HEK293 (cell line): Measurements from ENCODE around the gene RPS15.
A peak's percentile ranks its signal among the peaks of the same experiment; 100 is the strongest.

Experiments used
- EGR2 ChIP-seq: fragments of 450-650 bp; formaldehyde crosslinking; IDR thresholded peaks from 2 replicates; pipeline ENCODE4 v1.5.1; 2016; ENCODE audit warnings: low read depth, missing biosample characterization, missing genetic modification characterization
- FEZF1 ChIP-seq: fragments of 450-650 bp; formaldehyde crosslinking; IDR thresholded peaks from 2 replicates; pipeline ENCODE4 v1.5.1; 2016; ENCODE audit warnings: missing biosample characterization, missing genetic modification characterization
- KLF16 ChIP-seq: fragments of 450-650 bp; formaldehyde crosslinking; IDR thresholded peaks from 2 replicates; pipeline ENCODE4 v1.5.1; 2017; ENCODE audit warnings: missing biosample characterization, missing genetic modification characterization
- PATZ1 ChIP-seq: fragments of 450-650 bp; formaldehyde crosslinking; IDR thresholded peaks from 2 replicates; pipeline ENCODE4 v1.5.1; 2016; ENCODE audit warnings: missing biosample characterization, missing genetic modification characterization
- SCRT2 ChIP-seq: fragments of 450-650 bp; formaldehyde crosslinking; IDR thresholded peaks from 2 replicates; pipeline ENCODE4 v1.5.1; 2016; ENCODE audit warnings: missing biosample characterization, missing genetic modification characterization
- TCF7L2 ChIP-seq: IDR thresholded peaks from 2 replicates; pipeline ENCODE4 v1.6.1; 2011; ENCODE audit warnings: low read depth, mild to moderate bottlenecking, inconsistent platforms, low read length, moderate library complexity, borderline replicate concordance
- TSHZ1 ChIP-seq: fragments of 450-650 bp; formaldehyde crosslinking; IDR thresholded peaks from 2 replicates; pipeline ENCODE4 v1.5.1; 2016; ENCODE audit warnings: missing biosample characterization, missing genetic modification characterization, borderline replicate concordance
- ZBTB20 ChIP-seq: fragments of 450-650 bp; formaldehyde crosslinking; IDR thresholded peaks from 2 replicates; pipeline ENCODE4 v1.5.1; 2016; ENCODE audit warnings: missing biosample characterization, missing genetic modification characterization
- ZNF114 ChIP-seq: fragments of 450-650 bp; formaldehyde crosslinking; IDR thresholded peaks from 2 replicates; pipeline ENCODE4 v1.5.0; 2017; ENCODE audit warnings: missing biosample characterization, missing genetic modification characterization
- ZNF121 ChIP-seq: fragments of 450-650 bp; formaldehyde crosslinking; IDR thresholded peaks from 2 replicates; pipeline ENCODE4 v1.5.1; 2016; ENCODE audit warnings: missing biosample characterization, missing genetic modification characterization
- ZNF157 ChIP-seq: fragments of 450-650 bp; formaldehyde crosslinking; IDR thresholded peaks from 2 replicates; pipeline ENCODE4 v1.5.1; 2016; ENCODE audit warnings: missing biosample characterization, missing genetic modification characterization
- ZNF23 ChIP-seq: fragments of 450-650 bp; formaldehyde crosslinking; IDR thresholded peaks from 2 replicates; pipeline ENCODE4 v1.5.1; 2016; ENCODE audit warnings: missing biosample characterization, missing genetic modification characterization, borderline replicate concordance
- ZNF248 ChIP-seq: fragments of 450-650 bp; formaldehyde crosslinking; IDR thresholded peaks from 2 replicates; pipeline ENCODE4 v1.5.1; 2017; ENCODE audit warnings: missing biosample characterization, missing genetic modification characterization
- ZNF266 ChIP-seq: fragments of 450-650 bp; formaldehyde crosslinking; IDR thresholded peaks from 2 replicates; pipeline ENCODE4 v1.5.1; 2016; ENCODE audit warnings: missing biosample characterization, missing genetic modification characterization, low read depth
- ZNF274 ChIP-seq, 2 experiments: fragments of 200-500 bp in 1 of 2; fragments of 450-650 bp in 1 of 2; sonication (Bioruptor generic) in 1 of 2; formaldehyde crosslinking in 1 of 2; IDR thresholded peaks; 2 replicates each; pipeline versions ENCODE4 v1.5.1 to v1.6.1; 2014 to 2016; ENCODE audit warnings: borderline replicate concordance in 1 of 2, inconsistent platforms in 1 of 2, low read length in 1 of 2, missing biosample characterization in 1 of 2, missing genetic modification characterization in 1 of 2
- ZNF341 ChIP-seq: fragments of 450-650 bp; formaldehyde crosslinking; IDR thresholded peaks from 2 replicates; pipeline ENCODE4; 2016; ENCODE audit warnings: low read depth, missing biosample characterization, missing genetic modification characterization
- ZNF37A ChIP-seq: fragments of 450-650 bp; IDR thresholded peaks from 2 replicates; pipeline ENCODE4 v1.5.1; 2018; ENCODE audit warnings: missing biosample characterization, missing genetic modification characterization
- ZNF416 ChIP-seq: fragments of 450-650 bp; formaldehyde crosslinking; IDR thresholded peaks from 2 replicates; pipeline ENCODE4 v1.5.1; 2016; ENCODE audit warnings: missing biosample characterization, missing genetic modification characterization
- ZNF426 ChIP-seq: fragments of 450-650 bp; formaldehyde crosslinking; IDR thresholded peaks from 2 replicates; pipeline ENCODE4 v1.5.1; 2017; ENCODE audit warnings: missing biosample characterization, missing genetic modification characterization, mild to moderate bottlenecking, inconsistent platforms, moderate library complexity
- ZNF626 ChIP-seq: fragments of 450-650 bp; sonication (Bioruptor Pico); formaldehyde crosslinking; IDR thresholded peaks from 2 replicates; pipeline ENCODE4 v1.5.1; 2018; ENCODE audit warnings: missing biosample characterization, missing genetic modification characterization, inconsistent platforms
- ZNF639 ChIP-seq: fragments of 450-650 bp; formaldehyde crosslinking; IDR thresholded peaks from 2 replicates; pipeline ENCODE4 v1.5.1; 2016; ENCODE audit warnings: missing biosample characterization, missing genetic modification characterization
- ZSCAN30 ChIP-seq: fragments of 450-650 bp; IDR thresholded peaks from 2 replicates; pipeline ENCODE4 v1.5.1; 2018; ENCODE audit warnings: missing biosample characterization, mild to moderate bottlenecking, missing genetic modification characterization, moderate library complexity
- ZSCAN4 ChIP-seq: fragments of 450-650 bp; formaldehyde crosslinking; IDR thresholded peaks from 2 replicates; pipeline ENCODE4 v1.5.1; 2017; ENCODE audit warnings: missing biosample characterization, missing genetic modification characterization
- ZXDB ChIP-seq: fragments of 450-650 bp; formaldehyde crosslinking; IDR thresholded peaks from 2 replicates; pipeline ENCODE4 v1.5.1; 2016; ENCODE audit warnings: missing biosample characterization, missing genetic modification characterization
- TF ChIP-seq, protein P1 (sequence below): fragments of 450-650 bp; formaldehyde crosslinking; IDR thresholded peaks from 2 replicates; pipeline ENCODE4 v1.5.1; 2016; ENCODE audit warnings: missing biosample characterization, missing genetic modification characterization, borderline replicate concordance

RPS15 gene

DNA sequence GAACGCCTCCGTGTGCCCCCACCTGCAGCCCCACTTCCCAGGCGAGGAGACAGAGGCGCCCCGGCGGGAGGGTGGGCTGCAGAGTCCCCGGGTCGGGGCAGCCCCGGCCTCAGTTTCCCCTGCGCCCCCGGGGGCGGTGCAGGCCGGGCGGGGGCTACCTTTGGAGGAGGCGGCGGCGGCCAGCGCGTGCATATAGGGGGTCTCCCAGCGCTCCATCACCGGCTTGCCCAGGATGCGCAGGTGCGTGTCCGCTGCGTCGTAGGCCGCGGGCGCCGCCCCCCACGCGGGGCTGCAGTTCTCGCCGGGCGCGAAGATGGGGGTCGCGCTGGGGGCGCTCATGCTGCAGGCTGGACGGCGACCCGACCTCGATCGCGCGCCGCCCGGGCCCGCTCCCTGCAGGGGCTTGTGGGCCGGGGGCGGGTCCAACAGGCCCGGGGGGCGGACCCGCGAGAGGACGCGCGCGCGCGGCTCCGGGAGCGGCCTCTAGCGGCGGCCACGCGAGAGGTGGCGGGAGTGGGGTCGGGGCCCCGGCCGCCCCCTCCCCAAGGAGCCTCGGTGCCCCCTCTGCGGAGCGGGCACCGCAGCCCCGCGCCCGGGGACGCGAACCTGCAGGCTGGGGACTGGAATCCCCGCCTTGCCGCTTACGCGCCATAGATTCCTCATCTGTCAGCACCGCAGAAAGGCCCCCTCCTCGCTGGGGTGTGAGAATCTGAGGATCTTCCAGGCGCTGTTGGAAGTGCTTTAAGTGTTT lies 36.9 kb upstream of the RPS15 start, which contains the start of gene GAMT (continued):
- TF ChIP-seq ZNF639 (tag by site-specific recombination): no peak
- no peak for TF ChIP-seq ZNF37A
- no peak for TF ChIP-seq SCRT2 (tag by site-specific recombination)
- TF ChIP-seq ZNF248 (tag by site-specific recombination): no peak
- no peak for TF ChIP-seq ZNF23 (tag by site-specific recombination)
- TF ChIP-seq TSHZ1 (tag by site-specific recombination): no peak
- TF ChIP-seq, protein P1, sequence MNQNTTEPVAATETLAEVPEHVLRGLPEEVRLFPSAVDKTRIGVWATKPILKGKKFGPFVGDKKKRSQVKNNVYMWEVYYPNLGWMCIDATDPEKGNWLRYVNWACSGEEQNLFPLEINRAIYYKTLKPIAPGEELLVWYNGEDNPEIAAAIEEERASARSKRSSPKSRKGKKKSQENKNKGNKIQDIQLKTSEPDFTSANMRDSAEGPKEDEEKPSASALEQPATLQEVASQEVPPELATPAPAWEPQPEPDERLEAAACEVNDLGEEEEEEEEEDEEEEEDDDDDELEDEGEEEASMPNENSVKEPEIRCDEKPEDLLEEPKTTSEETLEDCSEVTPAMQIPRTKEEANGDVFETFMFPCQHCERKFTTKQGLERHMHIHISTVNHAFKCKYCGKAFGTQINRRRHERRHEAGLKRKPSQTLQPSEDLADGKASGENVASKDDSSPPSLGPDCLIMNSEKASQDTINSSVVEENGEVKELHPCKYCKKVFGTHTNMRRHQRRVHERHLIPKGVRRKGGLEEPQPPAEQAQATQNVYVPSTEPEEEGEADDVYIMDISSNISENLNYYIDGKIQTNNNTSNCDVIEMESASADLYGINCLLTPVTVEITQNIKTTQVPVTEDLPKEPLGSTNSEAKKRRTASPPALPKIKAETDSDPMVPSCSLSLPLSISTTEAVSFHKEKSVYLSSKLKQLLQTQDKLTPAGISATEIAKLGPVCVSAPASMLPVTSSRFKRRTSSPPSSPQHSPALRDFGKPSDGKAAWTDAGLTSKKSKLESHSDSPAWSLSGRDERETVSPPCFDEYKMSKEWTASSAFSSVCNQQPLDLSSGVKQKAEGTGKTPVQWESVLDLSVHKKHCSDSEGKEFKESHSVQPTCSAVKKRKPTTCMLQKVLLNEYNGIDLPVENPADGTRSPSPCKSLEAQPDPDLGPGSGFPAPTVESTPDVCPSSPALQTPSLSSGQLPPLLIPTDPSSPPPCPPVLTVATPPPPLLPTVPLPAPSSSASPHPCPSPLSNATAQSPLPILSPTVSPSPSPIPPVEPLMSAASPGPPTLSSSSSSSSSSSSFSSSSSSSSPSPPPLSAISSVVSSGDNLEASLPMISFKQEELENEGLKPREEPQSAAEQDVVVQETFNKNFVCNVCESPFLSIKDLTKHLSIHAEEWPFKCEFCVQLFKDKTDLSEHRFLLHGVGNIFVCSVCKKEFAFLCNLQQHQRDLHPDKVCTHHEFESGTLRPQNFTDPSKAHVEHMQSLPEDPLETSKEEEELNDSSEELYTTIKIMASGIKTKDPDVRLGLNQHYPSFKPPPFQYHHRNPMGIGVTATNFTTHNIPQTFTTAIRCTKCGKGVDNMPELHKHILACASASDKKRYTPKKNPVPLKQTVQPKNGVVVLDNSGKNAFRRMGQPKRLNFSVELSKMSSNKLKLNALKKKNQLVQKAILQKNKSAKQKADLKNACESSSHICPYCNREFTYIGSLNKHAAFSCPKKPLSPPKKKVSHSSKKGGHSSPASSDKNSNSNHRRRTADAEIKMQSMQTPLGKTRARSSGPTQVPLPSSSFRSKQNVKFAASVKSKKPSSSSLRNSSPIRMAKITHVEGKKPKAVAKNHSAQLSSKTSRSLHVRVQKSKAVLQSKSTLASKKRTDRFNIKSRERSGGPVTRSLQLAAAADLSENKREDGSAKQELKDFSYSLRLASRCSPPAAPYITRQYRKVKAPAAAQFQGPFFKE: no peak
- TF ChIP-seq ZNF266 (tag by site-specific recombination): no peak
- TF ChIP-seq ZNF157 (tag by site-specific recombination): no peak
- TF ChIP-seq KLF16 (tag by site-specific recombination): 0 out of 2 replicates have a peak, but pooled peaks have one; percentile 36
- TF ChIP-seq TCF7L2: no peak
- TF ChIP-seq ZSCAN4 (tag by site-specific recombination): no peak
- no peak for TF ChIP-seq ZNF274 (IDR thresholded peaks at IDR 0.05; ENCODE audit: low read length)
- TF ChIP-seq ZNF274 (tag by site-specific recombination; IDR thresholded peaks at IDR 0.05; ENCODE audit: borderline replicate concordance): no peak
- TF ChIP-seq PATZ1: peak; percentile 23
- TF ChIP-seq FEZF1: no peak
- TF ChIP-seq ZNF626: no peak
- no peak for TF ChIP-seq ZNF416 (tag by site-specific recombination)
- TF ChIP-seq ZNF121 (tag by site-specific recombination): no peak
- TF ChIP-seq ZNF114 (tag by site-specific recombination): no peak
- TF ChIP-seq ZNF426: no peak
- 0 out of 2 replicates have a peak, but pooled peaks have one; percentile 1 for TF ChIP-seq ZBTB20 (tag by site-specific recombination)
- no peak for TF ChIP-seq ZSCAN30
- peak; percentile 53 for TF ChIP-seq ZNF341
- TF ChIP-seq ZXDB (tag by site-specific recombination): peak; percentile 78
- TF ChIP-seq EGR2 (tag by site-specific recombination): 0 out of 2 replicates have a peak, but pooled peaks have one; percentile 16
